Measurements from ENCODE around the gene STK33.

STK33 gene

DNA sequence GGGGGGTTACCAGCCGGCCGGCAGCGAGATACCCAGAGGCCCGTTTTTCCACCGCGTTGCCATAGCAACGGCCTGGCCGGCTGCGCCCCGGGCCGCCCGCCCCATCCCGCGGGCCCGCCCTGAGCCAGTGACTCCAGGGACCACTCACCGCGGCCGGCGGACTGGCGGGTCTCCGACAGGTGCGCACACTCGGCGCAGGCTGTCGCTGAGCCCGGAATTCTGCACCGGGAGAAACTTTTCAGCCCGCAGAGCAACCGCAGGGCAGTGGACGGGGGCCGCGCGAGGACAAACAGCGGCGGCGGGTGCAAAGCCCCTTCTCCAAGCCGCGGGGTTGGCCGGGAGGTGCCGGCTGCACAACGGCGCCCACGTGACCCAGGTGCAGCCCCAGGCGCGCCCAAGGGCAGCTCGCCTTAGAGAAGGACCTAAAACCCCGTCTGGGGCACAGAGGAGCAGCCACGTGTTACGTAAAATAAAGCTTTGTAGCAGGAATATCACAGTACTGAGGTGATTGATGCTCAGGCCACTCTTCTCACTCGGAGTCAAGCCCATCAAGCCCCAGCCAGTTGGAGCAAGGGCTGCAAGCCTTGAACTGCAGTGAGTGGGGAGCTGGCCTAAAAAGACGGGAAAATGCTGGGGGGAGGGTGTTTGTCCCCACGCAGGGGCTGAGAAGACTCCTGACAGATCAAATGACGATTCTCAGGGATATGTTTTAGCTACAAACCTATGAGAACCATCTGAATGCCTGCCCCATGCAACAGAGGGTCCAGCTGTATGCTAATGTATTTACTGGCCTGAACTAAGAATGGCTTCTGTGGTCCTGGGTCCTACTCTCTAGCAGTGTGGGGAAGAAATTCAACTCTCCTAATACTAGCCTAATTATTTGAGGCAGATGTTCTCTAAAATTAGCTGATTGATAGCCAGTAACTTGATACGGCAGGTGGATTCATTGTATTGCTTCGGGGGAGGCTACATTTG is at the start of gene STK33:
Gene STK33, minus strand, starts transcription at position 294 of the 975 bp plus-strand sequence. CDS start 119,323 bp downstream, outside the sequence.
- peak; percentile 18 for DNase-seq (ENCODE audit: low read depth)
- TF ChIP-seq, protein P1, sequence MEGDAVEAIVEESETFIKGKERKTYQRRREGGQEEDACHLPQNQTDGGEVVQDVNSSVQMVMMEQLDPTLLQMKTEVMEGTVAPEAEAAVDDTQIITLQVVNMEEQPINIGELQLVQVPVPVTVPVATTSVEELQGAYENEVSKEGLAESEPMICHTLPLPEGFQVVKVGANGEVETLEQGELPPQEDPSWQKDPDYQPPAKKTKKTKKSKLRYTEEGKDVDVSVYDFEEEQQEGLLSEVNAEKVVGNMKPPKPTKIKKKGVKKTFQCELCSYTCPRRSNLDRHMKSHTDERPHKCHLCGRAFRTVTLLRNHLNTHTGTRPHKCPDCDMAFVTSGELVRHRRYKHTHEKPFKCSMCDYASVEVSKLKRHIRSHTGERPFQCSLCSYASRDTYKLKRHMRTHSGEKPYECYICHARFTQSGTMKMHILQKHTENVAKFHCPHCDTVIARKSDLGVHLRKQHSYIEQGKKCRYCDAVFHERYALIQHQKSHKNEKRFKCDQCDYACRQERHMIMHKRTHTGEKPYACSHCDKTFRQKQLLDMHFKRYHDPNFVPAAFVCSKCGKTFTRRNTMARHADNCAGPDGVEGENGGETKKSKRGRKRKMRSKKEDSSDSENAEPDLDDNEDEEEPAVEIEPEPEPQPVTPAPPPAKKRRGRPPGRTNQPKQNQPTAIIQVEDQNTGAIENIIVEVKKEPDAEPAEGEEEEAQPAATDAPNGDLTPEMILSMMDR (IDR thresholded peaks at IDR 0.05; ENCODE audit: insufficient read depth, low read depth, low read length, missing control alignments), result no peak
- peak within 1 kb of the TSS; percentile 43 for H3K4me3 ChIP-seq (ENCODE audit: low read length)

DNA sequence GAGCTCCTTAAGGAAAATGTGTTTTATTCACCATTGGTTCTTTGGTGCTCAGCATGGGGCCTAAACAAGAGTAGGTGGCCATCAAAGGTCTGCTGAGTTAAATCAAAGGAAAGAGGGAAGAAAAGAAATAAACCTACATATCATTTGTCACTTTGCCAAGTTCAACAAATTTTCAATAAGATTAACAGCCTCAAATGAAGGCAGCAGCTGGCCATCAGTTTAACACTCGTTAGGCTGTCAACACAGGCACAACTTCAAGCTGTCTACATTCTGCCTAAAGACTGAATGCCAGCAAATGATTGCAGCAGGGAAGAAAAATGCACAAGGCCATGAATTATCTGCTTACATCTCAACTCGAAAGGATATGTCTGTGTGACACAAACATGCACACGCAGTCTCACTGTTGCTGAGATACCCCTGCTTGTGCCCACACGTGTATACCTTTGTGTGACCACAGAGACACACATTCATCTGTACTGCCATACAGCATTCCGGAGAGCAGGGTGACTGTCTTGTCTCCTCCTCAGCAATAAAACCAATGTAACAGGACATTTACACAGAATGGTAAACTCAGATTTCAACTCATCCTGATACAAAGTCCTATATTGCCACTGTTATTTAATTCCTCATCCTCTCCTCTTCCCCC is 48.3 kb upstream of the STK33 start:
- DNase-seq (ENCODE audit: low read depth), result no peak
- TF ChIP-seq, protein P1 (IDR thresholded peaks at IDR 0.05; ENCODE audit: insufficient read depth, low read depth, low read length, missing control alignments), result no peak
- no peak overlapping the region for H3K4me3 ChIP-seq (ENCODE audit: low read length)

DNA sequence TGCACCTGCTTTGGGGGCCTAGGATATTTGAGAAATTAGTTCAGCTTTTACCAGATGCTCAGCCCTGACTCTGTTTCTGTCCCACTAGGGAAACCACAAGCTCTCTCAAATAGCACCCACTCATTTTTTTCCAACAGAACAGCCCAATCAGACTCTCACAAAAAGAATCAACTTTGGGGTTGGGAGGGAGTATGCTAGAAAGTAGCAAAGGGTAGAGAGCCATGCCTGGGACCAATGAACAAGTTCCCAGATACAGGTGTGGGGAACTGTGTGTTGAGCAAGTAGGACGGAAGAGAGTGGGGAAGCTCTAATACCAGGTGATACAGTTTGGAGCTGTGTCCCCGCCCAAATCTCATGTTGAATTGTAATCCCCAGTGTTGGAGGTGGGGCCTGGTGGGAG is 47.3 kb upstream of the STK33 start:
- no peak overlapping the region for H3K4me3 ChIP-seq (ENCODE audit: low read length)
- DNase-seq (ENCODE audit: low read depth), result no peak
- TF ChIP-seq, protein P1 (IDR thresholded peaks at IDR 0.05; ENCODE audit: insufficient read depth, low read depth, low read length, missing control alignments), result no peak

DNA sequence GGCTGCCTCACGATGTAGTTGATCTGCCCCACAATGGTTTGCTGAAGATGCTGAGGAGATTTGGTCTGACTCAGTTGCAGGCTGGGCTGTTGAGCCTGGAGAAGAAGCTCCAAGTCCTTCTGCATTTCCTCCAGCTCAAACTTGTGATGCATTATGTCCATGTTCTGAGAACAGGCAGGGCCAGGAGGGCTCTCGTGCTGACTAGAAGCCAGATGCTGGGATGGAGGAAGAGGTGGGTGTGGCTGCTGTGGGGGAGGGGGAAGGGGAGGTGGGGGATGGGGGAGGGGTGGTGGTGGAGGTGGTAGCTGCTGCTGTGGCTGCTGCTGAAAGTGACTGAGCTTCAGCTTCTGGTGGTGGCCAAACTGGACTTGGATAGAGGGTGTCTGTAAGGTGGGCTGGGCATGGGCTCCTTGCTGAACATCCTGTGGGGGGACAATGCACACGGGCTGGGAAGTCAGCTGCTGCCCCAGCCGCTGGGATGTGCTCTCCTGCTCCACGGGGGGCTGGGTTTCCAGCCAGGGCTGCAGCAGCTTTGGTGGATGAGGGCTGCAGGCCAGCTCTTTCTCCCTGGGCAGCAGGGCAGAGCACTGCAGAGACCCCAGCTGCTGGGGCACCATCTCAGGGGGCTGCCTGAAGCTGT is 46.4 kb upstream of the STK33 start:
- DNase-seq (ENCODE audit: low read depth), result no peak
- H3K4me3 ChIP-seq (ENCODE audit: low read length), result no peak overlapping the region
- TF ChIP-seq, protein P1 (IDR thresholded peaks at IDR 0.05; ENCODE audit: insufficient read depth, low read depth, low read length, missing control alignments), result no peak

DNA sequence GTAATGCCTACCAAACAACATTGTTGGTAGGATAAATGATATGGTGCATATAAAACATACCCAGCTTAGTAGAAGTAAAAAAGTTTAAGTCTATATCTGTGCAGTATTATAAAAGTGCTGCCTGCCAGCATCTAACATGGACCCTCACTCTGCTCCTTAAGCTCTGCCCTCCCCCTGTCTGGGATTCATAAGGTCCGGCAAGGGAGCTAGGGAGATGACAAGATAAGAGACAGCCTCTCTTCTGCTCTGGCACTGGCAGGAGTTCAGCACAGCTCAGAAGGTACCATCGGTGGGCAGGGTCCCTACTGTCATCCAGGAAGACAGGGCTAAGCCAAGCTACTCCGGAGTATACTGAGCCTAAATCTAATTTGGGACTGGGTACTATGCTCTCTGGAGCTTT is 45.6 kb upstream of the STK33 start:
- no peak overlapping the region for H3K4me3 ChIP-seq (ENCODE audit: low read length)
- no peak for DNase-seq (ENCODE audit: low read depth)
- TF ChIP-seq, protein P1 (IDR thresholded peaks at IDR 0.05; ENCODE audit: insufficient read depth, low read depth, low read length, missing control alignments), result no peak

DNA sequence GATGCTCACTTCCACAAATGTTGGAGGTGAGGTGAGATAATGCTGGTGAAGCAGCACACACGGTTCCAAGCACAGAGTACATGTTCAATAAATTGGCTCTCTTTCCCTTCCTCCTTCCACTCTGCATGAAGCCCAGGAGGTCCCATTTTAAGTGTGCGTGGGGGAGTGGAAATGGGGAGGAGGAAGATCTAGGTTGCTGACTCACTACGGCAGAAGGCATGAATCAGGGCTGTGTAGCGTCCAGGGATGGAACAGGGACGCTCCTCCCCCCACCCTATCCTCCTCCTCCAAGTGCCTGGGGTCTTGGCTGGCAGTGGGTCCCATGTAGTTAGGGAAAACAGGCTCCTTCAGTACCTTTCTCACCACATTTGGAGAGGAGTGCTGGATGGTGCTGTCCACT is 44.3 kb upstream of the STK33 start:
- DNase-seq (ENCODE audit: low read depth), result peak; percentile 9
- no peak overlapping the region for H3K4me3 ChIP-seq (ENCODE audit: low read length)

More for the DNA sequence above, 44.3 kb upstream of the STK33 start:
- TF ChIP-seq, protein P1 (IDR thresholded peaks at IDR 0.05; ENCODE audit: insufficient read depth, low read depth, low read length, missing control alignments), result no peak

All from epithelial cell of esophagus (primary cell).